ENCODE measurements around the gene SLC25A48.

Gene SLC25A48

GRCh38 chr5:135894276-135894675, 59.8 kb downstream of the SLC25A48 start:
- H3K9me3 ChIP-seq (ENCODE audit: severe bottlenecking): no peaks in the 10 kb centered on the region
- H3K27me3 ChIP-seq (ENCODE audit: insufficient read depth, low read depth, severe bottlenecking): peaks cover 5% of the 10 kb centered on the region
- H3K4me3 ChIP-seq (ENCODE audit: low read depth, low read length): no peak overlapping the region
- H3K36me3 ChIP-seq: no peaks in the 10 kb centered on the region
- no peak for TF ChIP-seq CTCF (IDR thresholded peaks at IDR 0.05; ENCODE audit: low read depth, low read length)
- H3K27ac ChIP-seq: no peak overlapping the region
- DNase-seq: no peak

GRCh38 chr5:135894789-135895188, 60.3 kb downstream of the SLC25A48 start:
- TF ChIP-seq CTCF (IDR thresholded peaks at IDR 0.05; ENCODE audit: low read depth, low read length): no peak
- H3K36me3 ChIP-seq: no peaks in the 10 kb centered on the region
- H3K4me3 ChIP-seq (ENCODE audit: low read depth, low read length): no peak overlapping the region
- no peak overlapping the region for H3K27ac ChIP-seq
- no peaks in the 10 kb centered on the region for H3K9me3 ChIP-seq (ENCODE audit: severe bottlenecking)
- peaks cover 5% of the 10 kb centered on the region for H3K27me3 ChIP-seq (ENCODE audit: insufficient read depth, low read depth, severe bottlenecking)
- no peak for DNase-seq

- Histone ChIP-seq H3K27ac (no peak within 1 kb of the TSS), H3K27me3 (ENCODE audit: insufficient read depth, low read depth, severe bottlenecking) (peaks cover 5% of the 10 kb centered on the region), H3K4me3 (ENCODE audit: low read depth, low read length) (no peak within 1 kb of the TSS), H3K9me3 (ENCODE audit: severe bottlenecking) (no peaks in the 10 kb centered on the region), H3K36me3 (no peaks in the 10 kb centered on the region)
- DNase-seq: no peak
- no peak for TF ChIP-seq CTCF (IDR thresholded peaks at IDR 0.05; ENCODE audit: low read depth, low read length)
Measured at GRCh38 chr5:135895474-135896006, 61.1 kb downstream of the SLC25A48 start, which contains the start of gene IL9. IL9 (minus strand) TSS chr5:135895841; CDS start chr5:135895816, 25 bp downstream.

- H3K27me3 ChIP-seq (ENCODE audit: insufficient read depth, low read depth, severe bottlenecking): peaks cover 5% of the 10 kb centered on the region
- TF ChIP-seq CTCF (IDR thresholded peaks at IDR 0.05; ENCODE audit: low read depth, low read length): no peak
- no peak overlapping the region for H3K4me3 ChIP-seq (ENCODE audit: low read depth, low read length)
- no peak overlapping the region for H3K27ac ChIP-seq
- no peaks in the 10 kb centered on the region for H3K9me3 ChIP-seq (ENCODE audit: severe bottlenecking)
- no peaks in the 10 kb centered on the region for H3K36me3 ChIP-seq
- DNase-seq: no peak
Measured at GRCh38 chr5:135898651-135899050, 64.2 kb downstream of the SLC25A48 start.

GRCh38 chr5:135900276-135900675, 65.8 kb downstream of the SLC25A48 start:
- Histone ChIP-seq H3K27ac (no peak overlapping the region), H3K27me3 (ENCODE audit: insufficient read depth, low read depth, severe bottlenecking) (peaks cover 5% of the 10 kb centered on the region), H3K4me3 (ENCODE audit: low read depth, low read length) (no peak overlapping the region), H3K36me3 (no peaks in the 10 kb centered on the region), H3K9me3 (ENCODE audit: severe bottlenecking) (no peaks in the 10 kb centered on the region)
- DNase-seq: no peak
- TF ChIP-seq CTCF (IDR thresholded peaks at IDR 0.05; ENCODE audit: low read depth, low read length): no peak

- peaks cover 5% of the 10 kb centered on the region for H3K27me3 ChIP-seq (ENCODE audit: insufficient read depth, low read depth, severe bottlenecking)
- no peak overlapping the region for H3K27ac ChIP-seq
- H3K9me3 ChIP-seq (ENCODE audit: severe bottlenecking): no peaks in the 10 kb centered on the region
- no peak overlapping the region for H3K4me3 ChIP-seq (ENCODE audit: low read depth, low read length)
- H3K36me3 ChIP-seq: no peaks in the 10 kb centered on the region
- DNase-seq: no peak
- TF ChIP-seq CTCF (IDR thresholded peaks at IDR 0.05; ENCODE audit: low read depth, low read length): no peak
Measured at GRCh38 chr5:135901633-135902032, 67.2 kb downstream of the SLC25A48 start.
